GM21737 (cell line): ENCODE measurements around the gene PITX2.
"Not testable (repeated sequence)": the region's sequence is repeated elsewhere in the genome, so short reads cannot be mapped to it uniquely, and the experiment has no call there.

Experiments
- ATAC-seq: cut with Tn5 transposase; IDR thresholded peaks from one replicate; pipeline ENCODE4 v1.9.1; 2021; ENCODE audit warnings: mild to moderate bottlenecking, moderate library complexity; ENCODE audit not compliant: unreplicated experiment

PITX2 gene

DNA sequence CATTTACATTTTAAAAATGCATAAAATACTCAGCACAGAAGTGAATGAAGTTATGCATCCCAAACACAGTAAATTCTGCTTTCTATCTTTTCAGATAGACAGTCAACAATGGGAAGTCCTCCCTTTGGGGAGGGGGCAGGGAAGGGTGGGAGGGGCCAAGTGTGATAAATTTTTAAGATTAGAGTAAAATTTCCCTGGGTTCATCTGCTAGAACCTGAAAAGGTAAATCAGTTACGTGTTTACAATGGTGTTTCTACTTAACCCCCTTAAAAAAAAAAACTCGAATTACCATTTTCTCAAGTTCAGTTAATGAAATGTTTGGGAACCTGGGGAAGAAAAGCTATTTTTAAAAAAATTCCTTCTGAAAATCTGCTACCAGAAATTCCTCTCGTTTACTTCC, 9.1 kb downstream of the PITX2 start:
- no peak for ATAC-seq

DNA sequence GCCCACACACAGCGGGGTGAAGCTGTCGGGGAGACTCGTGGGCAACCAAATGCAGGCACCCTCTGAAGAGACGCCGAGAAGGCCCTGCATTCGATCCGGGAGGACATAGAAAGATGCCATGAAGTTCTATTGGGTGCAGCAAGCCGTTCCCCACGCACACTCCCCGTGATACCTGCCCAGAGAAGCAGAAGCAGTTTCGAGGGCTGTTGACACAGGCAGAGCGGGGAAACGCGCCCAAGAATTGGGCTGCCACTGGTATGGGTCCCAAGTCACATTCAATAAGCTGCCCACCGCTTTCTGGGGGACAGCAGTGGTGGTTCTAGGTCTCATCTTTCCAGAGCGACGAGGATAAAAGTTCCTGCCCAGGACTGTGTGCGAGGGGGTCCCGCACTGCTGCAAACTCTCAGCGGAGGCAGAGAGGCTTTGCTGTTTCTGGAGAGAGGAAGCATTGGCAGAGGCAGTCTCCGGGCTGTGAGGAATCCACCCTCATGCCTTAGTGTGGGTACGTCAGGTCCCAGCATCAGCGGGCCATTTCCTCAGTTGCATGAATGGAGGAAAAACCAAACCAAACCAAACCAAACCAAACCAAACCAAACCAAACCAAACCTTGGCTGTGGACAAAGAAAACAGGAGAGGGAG, 10.1 kb downstream of the PITX2 start:
- ATAC-seq = no peak

- no peak for ATAC-seq
These were observed 10.9 kb downstream of the PITX2 start for GRCh38 chr4:110611968-110612447.

DNA sequence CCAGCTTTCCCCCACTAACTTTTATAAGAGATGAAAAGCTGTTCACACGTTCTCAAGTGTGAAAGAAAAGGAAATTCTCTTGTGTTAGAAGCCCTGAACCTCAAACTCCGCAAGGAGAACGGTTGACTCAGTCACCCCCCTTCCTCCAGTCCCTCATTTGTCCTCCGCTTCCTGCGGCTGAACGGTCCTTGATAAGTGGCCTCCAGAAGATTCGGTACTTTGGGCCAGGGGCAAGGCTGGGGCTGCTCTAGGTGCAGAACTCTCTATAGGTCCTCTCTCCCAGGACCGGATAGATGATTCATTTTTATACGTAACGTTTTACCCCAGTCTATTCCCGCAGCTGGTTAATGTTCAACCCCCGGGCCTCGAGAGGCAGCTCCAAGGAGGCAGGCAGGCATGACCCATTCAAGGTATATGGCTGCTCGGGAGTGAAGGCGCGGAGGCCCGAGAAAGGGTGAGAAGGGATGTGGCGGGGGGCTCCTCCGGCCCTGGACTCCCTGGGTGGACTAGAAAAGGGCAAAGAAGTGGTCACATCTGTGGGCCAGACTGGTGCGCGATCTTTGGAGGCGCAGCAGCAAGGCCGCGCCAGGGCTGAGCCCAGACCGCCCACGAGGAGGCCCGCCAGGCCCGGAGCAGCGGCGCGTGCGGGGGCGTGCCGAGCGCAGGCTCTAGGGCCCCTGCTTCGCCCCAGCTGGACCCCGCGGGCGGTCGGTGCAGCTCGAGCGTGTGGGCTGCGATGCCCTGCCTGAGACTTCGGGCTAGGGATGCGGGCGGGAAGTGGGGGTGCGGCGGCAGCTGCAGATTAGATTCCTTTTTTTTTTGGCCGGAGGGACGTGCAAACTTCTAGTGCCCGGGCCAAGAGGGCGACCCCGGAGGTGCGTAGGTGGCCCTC, 11.7 kb downstream of the PITX2 start:
- peak; percentile 89 for ATAC-seq

DNA sequence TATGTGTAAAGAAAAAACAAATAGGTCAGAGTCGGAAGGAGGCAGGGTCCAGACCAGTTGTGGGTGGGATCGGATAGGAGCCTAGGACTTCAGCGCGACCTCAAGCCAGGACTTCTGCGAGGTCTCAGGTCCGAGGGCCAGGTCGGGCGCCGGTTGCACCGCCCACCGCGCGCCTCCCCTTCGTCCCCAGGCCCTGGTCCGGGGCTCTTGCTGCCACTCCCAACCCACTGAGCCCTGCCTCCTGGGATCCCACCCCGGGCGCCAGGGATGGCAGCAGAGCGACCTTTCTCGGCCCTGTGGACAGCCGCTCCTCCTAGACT, 12.3 kb downstream of the PITX2 start:
- ATAC-seq = peak; percentile 5

DNA sequence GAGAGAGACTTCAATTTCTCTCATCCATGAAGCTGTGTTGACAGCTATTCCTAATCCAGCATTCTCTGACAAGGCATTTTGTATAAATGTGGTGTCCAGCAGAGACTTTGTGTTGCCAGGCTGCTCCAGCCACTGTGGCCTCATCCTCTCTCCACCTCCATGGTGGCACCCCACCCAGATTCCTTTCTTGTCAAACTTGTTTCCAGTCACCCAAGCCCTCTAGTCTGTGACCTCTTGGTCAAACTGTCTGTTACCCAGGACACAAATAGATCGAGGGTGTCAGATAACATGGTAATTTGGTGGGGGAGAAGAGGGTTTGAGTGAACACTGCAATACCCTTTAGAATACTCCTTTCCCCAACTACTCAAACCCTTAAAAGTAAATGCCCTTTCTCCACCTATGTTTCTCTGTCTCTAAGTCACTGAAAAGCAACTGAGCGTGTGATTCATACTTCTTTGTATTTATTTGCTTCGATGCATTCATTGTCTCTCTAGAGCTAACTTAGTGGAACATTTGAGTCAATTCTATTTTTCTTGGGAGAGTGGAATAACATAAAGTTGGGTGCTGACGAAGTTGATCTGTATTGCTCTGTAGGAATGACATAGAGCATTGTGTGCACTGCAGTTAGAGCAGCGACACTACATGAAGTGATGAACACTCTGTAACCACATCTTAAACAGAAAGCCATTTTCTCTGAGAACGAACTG, 13.7 kb downstream of the PITX2 start:
- ATAC-seq = no peak

DNA sequence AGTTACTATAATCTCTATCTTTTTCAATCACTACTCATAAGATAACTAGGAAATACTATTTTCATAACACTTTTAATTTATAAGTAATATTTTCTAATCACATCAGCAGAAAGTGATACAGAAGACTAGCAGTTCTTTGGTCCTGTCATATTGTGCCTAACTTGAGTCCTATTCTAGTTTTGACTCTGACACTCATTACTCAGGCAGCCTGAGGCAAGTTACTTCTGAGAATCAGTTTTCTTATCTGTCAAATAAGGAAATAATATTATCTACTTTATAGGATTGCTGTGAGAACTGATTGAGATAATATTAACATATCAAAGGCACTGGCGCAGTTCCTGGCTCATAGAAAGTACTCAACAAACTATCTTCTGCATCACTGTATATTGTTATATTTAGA, 17.8 kb downstream of the PITX2 start:
- no peak for ATAC-seq

DNA sequence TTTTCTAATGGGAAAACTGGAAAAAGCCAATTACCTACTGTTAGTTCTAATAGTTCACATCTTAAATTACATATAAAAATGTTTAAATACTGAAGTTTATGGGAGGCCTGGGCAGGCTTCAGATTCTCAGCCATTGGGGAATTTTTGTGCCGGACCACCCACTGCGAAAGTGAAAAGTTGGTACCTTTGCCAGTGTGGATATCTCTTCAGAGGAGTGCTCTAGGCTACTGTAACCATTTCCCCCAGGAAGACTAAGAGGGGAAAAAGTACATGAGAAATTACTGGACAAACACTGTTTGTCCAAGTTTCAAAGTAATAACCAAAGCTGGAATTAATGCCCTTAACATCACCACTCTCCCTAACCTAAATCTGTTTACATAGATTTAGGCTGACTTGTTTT, 20.8 kb downstream of the PITX2 start:
- ATAC-seq = no peak

DNA sequence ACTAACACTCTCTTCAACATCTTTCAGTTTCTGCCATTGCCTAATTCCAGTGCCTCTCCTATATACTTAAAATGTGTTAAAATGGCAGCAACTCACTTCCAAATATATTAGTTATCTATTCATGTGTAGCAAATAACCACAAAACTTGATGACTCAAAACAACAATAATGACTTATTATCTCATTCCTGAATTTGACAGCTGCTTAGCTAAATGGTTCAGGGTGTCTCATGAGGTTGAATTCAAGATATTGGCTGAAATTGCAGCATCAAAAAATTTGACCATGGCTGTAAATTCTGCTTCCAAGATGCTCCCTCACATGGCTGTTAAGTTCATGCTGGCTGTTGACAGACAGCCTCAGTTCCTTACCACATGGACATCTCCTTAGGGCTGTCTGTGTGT, 25.3 kb downstream of the PITX2 start:
- no peak for ATAC-seq

DNA sequence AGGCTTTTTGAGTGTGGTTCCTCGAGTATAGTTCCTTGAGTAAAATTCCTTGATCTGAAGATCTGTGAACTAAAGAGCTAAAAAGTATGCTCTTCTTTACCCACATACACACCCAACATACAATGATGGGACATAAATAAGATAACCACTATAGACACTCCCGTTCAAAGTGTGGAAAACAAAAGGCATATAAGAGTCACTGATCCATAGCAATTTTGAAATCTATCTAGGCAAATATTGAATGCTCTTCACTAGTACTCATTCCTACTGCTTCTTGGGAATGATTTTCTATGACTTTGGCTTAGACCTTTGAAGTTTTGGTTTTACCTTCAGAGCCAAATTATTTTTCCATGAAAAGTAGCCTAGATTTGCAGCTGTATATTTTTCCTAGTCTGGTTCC, 26.4 kb downstream of the PITX2 start:
- ATAC-seq = no peak

DNA sequence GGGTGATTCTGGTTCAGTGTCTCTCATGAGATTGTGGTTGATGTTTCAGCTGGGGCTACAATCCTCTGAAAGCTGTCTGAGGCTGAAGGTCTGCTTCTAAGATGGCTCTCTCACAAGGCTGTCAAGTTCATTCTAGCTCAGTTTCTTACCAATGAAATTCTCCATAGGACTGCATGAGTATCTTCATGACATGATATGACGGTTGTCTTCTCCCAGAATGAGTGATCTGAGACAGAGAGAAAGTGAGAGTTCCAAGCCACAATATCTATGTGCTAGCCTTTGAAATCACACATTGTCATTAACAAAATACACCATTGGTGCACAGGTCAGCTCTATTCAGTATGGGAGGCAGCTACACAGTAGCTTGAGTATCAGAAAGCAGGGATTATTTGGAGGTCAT, 27.3 kb downstream of the PITX2 start:
- no peak for ATAC-seq

GRCh38 chr4:110589297-110589696, 33.6 kb downstream of the PITX2 start:
- no peak for ATAC-seq

DNA sequence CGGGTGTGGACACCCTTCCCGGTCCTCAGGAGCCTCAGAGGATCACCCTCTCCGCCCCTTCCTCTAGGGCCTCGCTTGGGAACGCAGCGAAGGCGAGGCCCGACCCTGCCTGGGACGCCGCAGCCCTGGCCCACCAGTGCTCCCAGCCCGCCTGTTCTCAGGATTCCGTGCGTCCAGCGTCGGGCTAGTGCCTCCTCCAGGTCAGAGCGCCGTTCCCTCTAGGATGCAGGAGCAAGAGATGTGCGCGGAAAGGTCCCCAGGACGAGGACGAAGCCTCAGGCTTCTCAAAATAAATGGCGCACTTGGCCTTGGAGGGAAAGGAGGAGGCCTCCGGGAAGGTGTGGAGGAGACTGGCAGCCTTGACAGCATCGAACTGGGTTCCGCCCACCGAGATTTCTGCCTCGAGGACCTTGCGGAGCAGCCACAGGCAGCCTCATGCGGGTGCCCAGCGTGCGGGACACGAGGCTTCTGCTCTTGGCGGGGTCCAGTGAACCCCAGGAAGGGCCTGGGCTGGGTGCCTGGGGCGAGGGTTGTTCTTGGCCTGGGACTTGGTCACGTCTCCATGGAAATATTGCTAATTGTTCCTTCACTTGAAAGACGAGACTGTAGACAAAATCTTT, 35.1 kb downstream of the PITX2 start:
- ATAC-seq = no peak

DNA sequence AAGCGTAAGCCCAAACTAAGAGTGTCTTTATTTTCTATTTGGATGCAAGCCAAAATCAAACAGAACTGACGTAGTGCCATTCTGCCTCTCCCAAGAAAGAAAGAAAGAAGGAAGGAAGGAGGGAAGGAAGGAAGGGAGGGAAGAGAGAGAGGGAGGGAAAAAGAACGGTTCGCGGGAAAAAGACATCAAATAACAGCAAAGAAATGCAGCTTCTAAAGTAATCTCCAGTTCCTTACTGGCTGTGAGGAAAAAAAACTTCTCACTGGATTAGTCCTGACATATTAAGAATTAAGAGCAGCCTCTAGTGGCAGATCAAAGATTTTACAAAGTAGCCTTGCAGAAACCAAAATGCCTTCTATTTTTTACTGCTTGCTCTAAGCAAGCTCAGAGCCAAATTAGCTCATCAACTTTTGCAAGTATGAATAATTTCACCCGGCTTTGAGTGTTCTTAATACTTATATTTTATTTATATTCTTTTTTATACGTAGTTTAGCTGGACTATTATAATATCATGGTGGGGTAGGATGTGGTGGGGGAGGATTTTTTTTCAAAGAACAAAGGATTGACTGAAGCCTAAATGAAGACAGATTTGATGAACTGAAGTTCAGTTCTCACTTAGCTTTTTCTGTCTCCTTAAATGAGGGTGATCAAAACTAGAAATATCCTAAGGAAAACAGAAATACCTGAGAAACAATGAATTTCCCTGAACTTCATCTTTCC, 36.6 kb downstream of the PITX2 start:
- no peak for ATAC-seq

- ATAC-seq = not testable (repeated sequence)
These were observed 46.2 kb downstream of the PITX2 start for GRCh38 chr4:110576696-110577095.
